ENCODE data around the gene NPNT.

The NPNT gene

DNA sequence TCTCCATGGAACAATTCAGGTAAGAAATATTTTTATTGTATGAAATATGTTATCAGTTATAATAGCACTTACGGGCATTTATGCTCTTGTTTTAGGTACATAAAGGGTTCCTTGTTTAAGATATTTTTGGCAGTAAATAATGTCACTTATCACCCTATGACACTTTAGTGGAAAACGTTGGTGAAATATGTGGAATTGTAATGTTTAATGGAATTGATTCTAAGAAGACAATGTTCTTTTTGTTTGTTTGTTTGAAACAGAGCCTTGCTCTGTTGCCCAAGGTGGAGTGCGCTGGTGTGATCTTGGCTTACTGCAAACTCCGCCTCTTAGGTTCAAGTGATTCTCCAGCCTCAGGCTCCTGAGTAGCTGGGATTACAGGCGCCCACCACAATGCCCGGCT lies 17.4 kb downstream of the NPNT start:
- DNase-seq (ENCODE audit: low spot score) = no peak

DNA sequence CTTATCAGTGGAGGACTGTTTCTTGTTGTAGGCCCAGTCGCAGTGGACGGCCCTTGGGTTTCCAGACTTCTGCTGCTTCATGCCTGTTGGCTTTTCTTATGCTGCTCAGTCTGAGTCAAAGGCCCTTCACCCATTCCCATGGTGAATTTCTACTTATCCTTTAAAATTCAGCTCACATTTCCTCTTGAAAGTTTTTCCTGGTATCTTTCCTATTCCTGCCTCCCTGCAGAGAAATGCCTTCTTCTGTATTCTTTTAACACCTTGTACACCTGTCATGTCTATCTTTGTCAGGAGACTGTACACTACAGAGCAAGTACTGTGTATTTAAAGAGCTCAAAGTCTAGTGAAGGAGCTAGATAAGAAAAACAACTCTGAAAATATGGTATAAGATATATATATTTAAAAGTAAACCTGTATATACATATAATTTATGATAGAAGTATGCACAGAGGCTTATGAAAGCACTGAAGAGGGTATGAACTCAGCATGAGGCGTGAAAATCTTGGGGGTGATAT lies 22.0 kb downstream of the NPNT start:
- no peak for DNase-seq (ENCODE audit: low spot score)

DNA sequence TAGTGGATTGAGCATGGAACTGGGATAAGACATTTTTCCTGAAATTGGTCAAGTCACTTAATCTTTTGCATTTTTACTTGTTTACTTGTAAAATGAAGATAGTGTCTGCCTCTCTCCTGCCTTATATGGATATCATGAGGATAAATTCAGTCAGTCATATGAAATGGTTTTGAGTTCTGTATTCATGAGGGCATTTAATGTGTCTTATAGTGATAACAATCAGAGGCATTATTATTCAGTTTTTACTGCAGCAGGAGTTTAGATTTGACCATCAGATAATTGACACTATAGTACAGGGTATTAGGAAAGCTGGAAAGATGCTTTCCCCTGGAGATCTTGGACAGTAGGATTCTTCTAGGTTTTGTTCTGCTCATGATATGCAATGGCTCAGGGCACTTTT lies 26.0 kb downstream of the NPNT start:
- no peak for DNase-seq (ENCODE audit: low spot score)

DNA sequence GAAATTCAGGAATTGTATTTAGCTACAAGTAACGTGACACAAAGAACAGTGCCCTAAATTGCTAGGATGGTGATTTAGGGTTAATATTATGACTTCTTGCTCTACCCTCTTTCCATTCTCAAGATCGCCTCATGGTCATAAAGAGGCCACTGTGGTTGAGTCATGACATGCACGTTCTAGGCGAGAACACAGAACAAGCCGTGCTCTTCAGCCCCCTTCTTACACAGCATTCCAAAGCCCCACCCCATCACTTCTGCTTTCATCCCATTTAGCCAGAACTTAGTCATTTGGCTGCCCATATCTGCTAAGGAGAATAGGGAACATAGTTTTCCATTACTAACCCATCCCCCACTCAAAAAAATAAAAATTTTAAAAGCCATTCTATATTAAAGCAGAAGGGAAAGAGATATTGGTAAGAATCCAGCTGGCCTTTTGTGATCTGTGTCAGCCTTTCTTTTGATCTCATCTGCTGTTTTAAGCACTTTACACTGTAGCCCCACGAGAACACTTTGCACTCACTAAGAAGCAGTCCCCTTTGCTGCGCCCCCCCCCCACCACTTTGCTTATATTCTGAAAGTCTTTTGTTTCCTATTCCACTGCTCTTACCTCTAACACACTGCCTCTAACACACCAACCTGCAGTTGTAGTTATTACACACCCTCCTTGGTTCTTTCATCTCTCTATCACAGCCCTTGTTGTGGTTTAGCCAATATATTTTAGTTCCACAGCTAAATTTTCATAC lies 28.4 kb downstream of the NPNT start:
- no peak for DNase-seq (ENCODE audit: low spot score)

DNA sequence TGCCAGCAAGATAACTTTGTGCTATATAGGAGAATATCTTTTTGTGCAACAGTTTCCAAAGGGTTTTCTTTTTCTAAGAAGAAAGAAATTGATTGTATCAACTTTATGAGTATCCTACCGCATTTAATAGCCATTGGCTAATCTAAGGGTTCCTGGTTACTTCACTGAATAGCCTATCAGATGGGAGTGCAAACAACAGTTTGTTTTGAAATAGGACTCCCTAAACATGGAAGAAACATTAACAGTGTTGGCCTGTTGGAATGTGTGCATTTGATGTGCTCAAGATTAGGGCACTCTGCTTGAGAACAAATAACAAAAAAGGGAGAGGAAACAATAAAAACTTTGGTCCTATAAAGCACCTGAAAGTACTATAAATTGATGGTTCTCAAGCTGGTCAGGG lies 29.1 kb downstream of the NPNT start:
- no peak for DNase-seq (ENCODE audit: low spot score)

DNA sequence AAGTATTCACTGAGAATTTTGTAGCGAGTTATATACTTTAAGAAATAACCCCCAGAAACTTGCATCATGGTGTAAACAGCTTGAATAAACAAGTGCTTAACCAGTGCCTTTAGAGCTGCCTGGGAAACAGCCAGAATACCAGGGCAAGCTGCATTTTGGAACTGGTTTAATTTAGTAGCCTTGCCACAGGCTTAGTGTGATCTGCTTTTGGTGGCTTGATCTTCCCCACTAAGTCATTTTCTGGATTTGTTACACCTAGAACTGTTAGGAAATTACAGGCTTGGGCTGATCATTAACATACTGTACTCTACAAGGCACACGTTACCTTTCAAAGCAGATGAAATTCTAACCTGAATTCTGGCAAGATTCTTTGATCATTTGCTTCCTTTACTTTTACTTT lies 35.4 kb downstream of the NPNT start:
- no peak for DNase-seq (ENCODE audit: low spot score)

DNA sequence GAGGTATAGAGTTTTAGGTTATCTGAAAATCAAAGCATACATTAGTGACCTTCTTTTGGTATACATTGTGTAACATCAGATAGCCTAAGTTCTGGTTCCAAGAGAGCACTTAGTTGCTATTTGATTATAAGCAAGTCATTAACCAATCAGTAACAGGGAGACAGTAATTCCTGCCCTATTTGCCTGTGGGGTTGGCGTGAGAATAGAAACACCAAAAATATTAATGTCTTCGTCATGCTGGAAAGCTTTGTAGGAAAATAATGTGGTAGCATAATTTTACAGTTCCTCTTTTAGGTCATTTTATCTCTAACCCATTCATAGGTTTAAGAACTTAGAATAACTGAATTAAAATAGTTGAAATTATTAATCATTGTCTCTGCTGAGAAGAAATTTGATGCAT lies 37.8 kb downstream of the NPNT start:
- no peak for DNase-seq (ENCODE audit: low spot score)

DNA sequence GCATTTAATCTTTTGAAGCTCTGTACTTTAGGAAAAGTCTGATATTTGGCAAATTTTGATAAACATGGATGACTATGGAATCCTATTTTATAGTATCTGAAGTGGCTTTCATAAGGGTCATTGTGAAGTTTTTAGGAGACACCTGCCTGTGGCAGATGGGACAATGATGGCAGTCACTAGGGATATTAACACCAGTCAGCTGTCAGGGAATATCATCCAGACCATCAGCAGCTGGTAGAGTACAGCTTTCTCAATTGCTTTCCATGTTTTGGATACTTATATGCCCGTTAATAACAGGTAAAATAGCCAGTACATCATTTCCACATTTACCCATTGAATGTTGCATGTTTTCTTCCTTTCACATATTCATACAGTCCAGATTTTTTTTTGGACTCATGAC lies 39.1 kb downstream of the NPNT start:
- no peak for DNase-seq (ENCODE audit: low spot score)

DNA sequence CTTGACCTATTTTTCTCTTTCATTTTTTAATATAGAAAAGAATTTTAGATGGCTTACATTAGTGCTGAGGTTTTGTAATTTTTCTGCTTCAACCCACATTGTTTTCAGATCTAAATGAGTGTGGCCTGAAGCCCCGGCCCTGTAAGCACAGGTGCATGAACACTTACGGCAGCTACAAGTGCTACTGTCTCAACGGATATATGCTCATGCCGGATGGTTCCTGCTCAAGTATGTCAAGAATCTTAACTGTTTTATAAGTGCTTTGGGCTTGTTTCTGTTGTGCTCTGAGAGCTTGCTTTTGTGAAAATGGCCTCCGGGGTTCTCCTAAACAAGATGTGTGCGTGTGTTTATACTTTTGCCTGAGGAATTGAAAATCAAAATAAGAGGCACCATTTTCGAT lies 41.6 kb downstream of the NPNT start:
- DNase-seq (ENCODE audit: low spot score) = no peak

DNA sequence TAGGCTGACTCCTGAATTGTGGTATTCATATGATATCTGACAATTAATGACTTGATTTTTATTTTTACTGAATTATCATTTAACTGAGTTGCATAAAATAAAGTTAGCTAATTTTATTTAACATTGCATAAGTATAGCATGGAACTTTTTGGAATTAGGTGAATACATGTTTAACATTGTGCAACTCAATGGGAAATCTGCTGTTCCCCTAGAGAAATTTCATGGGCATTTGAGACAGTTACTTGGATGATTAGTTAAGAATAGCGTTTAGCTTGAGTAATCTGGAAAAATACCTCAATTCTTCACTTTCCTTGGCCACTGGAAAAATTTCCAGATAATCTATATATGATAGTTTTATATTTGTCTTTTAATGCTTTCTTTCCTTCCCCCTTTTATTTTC lies 42.5 kb downstream of the NPNT start:
- DNase-seq (ENCODE audit: low spot score) = no peak

DNA sequence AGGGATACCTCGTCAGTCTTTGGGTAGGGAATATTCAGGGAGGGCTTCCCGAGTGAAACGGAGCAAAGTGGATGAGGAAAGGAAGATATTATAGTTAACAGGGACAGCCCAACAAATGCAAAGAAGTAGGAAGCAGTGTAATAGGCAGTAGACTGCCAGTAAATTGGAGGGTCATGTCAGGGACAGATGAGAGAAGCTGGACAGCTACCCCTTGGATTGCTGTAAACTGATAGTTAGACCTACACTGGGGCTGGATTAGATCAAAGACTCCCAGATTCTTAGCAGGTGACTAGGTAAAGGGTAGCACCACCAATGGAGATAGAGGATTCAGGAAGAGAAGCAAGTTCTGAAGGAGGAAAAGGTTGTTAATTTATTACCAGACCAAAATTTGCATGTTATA lies 48.0 kb downstream of the NPNT start:
- no peak for DNase-seq (ENCODE audit: low spot score)

DNA sequence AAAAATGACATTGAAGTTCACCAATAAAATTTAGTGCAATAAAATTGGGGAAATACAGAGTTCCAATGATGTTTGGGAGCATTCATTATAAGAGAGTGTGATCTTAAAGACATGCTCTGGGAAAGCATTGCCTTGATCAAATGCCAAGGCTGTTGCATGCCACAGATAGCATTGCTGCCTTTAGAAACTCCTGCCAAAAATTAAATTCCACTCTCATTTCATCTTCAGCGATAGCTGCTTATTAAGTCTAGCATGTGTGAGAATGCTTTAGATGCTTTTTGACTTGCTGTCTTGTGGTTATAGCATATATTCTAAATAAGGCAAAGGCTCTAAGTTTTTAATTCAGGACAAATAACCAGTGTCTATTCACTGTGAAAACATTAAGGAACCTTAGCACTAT lies 49.3 kb downstream of the NPNT start:
- DNase-seq (ENCODE audit: low spot score) = no peak

DNA sequence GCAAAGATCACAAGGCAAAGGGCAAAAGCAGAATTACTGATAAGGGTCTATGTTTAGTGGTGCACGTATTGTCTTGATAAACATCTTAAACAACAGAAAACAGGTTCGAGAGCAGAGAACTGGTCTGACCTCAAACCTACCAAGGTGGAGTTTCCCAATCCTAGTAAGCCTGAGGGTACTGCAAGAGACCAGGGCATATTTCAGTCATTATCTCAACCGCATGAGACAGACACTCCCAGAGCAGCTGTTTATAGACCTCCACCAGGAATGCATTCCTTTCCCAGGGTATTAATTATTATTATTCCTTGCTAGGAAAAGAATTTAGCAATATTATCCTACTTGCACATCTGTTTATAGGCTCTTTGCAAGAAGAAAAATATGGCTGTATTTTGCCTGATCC lies 51.5 kb downstream of the NPNT start:
- DNase-seq (ENCODE audit: low spot score) = no peak

DNA sequence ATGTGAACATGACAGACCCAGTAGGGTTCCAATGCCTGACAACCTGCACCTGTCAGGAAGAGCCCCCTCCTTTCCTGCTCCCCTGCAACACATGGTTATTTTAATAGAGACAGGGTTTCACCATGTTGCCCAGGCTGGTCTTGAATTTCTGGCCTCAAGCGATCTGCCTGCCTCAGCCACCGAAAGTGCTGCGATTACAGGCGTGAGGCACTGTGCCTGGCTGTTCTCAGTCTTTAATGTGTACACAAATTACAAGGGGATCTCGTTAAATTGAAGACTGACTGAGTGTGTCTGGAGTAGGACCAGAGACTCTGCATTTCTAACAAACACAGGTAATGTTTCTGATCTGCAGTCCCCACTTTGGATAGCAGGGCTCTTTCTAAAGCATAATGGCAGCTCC lies 55.4 kb downstream of the NPNT start:
- DNase-seq (ENCODE audit: low spot score) = no peak

DNA sequence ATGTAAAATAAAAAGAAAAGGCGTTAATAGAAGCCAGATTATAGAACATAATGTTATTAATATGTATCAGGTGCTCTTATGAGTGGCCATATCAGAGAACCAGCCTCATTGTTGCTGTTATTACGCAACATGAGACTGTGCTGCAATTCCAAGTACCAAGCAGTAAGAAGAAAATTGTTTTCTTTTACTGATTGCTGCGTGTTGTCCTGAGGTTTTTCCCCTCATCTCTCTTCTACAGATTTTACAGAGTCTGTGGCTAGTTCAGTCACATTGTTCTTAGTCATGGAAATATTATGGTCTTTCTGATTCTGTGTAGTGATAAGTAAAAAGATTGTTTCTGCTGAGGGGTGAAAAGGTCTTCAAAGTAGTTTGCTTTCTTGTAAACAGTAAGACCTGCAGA lies 55.9 kb downstream of the NPNT start:
- DNase-seq (ENCODE audit: low spot score) = no peak

DNA sequence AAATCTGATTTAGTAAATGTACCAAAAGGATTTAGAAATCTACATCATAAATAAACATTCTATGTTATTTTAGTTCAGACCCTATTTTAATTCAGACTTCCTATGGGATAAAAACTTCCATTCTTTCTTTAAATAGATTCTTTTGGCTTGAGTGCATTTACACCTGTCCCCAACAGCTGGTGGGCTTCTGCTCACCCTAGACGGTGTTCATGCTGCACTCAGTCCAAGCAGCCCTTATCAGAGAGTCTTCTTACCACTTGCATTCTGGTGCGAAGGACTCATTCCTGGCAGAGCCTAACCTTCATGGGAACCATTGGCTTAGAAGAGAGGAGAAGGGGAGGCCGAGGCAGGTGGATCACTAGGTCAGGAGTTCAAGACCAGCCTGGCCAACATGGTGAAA lies 57.3 kb downstream of the NPNT start:
- DNase-seq (ENCODE audit: low spot score) = no peak

DNA sequence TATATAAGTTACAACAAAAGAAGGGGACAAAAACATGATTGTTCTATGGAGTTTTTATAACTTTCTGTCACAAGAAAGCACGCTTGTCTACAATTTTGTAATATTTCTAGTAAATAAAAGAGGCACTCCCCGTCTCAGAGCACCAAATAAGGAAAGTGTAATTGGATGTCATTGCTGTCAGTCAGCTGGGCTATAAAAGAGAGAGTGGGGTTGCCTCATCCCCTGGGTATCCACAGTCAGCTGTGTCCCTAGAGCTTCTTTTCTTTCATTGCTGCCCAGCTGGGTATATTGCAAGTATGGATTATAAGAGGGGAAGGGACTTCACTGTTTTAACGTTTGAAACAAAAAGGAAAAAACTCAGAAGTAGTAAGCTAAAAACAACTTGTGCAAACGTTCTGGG lies 61.3 kb downstream of the NPNT start:
- DNase-seq (ENCODE audit: low spot score) = no peak

DNA sequence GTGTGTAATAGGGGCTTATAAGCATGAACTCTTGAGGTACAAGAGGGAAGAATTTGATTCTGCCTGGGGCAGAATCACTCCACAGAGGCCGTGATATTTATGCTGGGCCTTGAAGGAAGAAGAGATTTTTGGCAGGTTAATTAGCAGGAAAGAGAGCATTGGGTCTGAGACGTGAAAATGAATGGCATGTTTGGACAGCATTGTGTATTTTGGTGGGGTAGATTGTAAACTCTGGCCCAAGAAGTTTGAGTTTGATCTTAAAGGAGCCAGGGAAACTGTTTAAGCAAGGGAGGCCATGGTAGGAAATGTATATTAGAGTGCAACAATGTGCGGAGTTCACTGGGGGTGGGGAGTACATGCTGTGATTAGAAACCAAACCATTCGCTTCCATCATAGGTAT lies 62.4 kb downstream of the NPNT start:
- DNase-seq (ENCODE audit: low spot score) = no peak

DNA sequence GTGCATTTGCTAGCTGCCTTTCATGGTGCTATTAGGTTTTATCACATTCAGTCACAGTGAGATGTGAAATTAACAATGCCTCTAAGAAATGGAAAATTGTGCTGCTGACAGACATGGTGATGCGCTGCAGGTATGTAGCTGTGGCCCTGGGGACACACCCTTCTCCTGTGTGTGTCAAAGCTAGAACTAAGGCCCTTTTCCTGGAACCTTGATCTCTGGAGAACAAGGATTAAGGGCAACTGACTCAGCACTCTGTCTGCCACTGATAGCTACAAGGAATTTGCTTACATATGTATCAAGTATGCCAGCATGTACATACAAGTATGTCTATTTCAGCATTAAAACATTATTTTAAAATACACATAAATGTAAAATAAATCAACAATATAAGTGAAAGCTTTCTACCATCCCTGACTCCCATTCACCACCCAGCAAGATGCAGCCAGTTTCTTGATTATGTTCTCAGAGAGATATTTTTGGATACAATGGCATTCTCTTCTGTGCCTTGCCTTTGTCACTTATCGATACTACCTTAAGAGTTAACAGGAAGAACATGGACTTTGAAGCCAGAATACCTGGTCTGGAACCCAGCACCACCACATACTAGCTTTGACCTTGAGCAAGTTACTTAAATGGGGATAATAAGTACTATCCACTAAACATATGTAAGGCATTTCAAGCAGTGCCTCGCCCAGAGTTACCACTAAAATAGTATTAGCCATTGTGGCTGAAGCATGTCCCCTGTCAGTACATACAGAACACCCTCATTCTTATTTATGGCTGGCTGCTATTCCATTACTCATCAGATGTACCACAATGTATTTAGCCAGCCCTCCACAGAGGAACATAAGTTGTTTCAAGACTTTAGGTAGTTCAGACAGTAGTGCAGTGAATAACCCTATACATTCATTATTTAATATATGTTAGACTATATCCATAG lies 68.5 kb downstream of the NPNT start:
- no peak for DNase-seq (ENCODE audit: low spot score)

DNA sequence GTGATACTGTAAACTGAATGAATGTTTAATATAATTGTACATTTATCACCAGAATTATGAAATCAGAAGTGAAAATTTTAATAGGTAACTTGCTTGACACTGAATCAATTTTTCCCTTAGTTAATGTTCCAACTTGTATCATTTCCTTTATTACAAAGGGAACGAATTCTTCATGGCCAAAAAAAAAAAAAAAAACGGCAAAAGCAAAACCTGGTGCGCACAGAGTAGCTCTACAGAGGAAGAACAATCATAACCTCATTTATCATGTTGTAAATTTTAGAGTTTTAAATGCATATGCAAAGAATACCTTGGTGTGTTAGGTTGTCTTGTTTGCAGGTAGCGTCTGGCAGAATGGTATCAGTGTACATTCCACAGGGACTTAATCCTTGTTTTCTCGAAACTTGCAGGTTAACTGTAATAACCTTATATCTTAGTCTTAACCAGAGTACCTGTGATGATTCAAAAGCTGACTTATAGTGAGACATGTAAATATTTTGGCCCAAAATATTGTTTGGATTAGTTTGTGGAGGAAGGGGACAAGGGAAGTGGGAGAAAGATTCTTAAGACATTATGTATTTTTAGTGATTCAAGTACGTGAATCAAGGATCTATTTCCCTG lies 70.0 kb downstream of the NPNT start:
- DNase-seq (ENCODE audit: low spot score) = no peak

DNA sequence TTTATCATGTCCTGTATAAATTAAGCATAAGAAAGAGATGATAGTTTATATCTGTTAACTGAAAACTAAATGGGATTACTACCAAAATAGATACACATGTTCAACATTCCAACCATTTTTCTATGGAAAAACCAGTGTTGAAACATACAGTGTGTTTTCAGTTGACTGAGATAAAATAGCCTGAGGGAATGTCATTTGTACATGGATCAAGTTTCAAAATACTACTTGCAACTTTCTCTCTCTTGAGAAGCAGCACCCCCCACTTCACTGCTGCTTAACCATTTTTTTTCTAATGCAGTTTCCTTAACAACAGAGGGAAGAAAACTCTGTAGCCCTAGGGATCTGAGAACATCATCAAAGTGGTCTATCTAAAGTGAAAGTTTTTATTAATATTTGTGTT lies 70.8 kb downstream of the NPNT start:
- no peak for DNase-seq (ENCODE audit: low spot score)

DNA sequence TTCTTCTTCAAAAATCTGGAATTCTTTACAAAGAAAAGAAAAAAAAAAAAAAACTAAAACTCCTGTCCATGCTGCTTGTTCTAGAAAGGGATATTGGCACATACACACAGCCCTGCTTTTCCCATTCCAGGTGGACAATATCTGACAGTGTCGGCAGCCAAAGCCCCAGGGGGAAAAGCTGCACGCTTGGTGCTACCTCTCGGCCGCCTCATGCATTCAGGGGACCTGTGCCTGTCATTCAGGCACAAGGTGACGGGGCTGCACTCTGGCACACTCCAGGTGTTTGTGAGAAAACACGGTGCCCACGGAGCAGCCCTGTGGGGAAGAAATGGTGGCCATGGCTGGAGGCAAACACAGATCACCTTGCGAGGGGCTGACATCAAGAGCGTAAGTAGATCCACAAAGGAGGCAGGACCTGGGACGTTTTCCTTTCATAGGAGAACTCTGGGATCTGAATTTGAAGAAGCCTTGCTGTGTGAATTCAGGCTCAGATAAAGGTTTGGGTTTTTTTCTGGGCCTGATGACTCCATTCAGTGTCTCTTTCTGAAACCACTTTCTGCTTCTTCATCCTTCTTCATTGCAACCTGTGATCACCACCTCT lies 71.9 kb downstream of the NPNT start:
- peak; percentile 49 for DNase-seq (ENCODE audit: low spot score)

DNA sequence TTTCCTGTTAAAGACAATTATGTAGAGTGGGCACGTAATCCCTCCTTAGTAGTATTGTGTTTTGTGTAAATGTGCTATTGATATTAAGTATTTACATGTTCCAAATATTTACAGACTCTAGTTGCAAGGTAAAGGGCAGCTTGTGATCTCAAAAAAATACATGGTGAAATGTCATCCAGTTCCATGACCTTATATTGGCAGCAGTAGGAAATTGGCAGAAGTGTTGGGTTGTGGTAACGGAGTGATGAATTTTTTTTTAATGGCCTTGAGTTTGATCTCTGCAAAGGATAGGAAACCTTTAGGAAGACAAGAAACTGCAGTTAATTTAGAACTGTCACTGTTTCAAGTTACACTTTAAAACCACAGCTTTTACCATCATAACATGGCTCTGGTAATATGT lies 74.3 kb downstream of the NPNT start:
- DNase-seq (ENCODE audit: low spot score) = no peak

Data from ecto neural progenitor cell (in vitro differentiated cells).